K562 (cell line): ENCODE measurements around the gene C18orf32. TPM values are rescaled to one million over a fixed set of nuclear protein-coding genes. Genes with fewer than 3 reads are reported as not detected.

Experiments used
- ATF7 ChIP-seq: fragments of 450-650 bp; IDR thresholded peaks from 2 replicates; pipeline ENCODE4 v1.7.1; 2014; ENCODE audit warnings: mild to moderate bottlenecking, moderate library complexity
- CBFB ChIP-seq: sonication (generic); formaldehyde crosslinking; IDR thresholded peaks from 2 replicates; pipeline ENCODE4 v1.4.0; 2020; ENCODE audit warnings: mild to moderate bottlenecking, missing genetic modification reagents
- CEBPB ChIP-seq: fragments of 450-650 bp; IDR thresholded peaks from 2 replicates; pipeline ENCODE4 v1.6.1; 2016; ENCODE audit warnings: missing genetic modification characterization, missing compliant biosample characterization
- CXXC5 ChIP-seq: fragments of 250-450 bp; sonication (Bioruptor Pico); IDR thresholded peaks from 2 replicates; pipeline ENCODE4 v1.8.0; 2022; ENCODE audit warnings: inconsistent platforms, mild to moderate bottlenecking, moderate library complexity
- ETV5 ChIP-seq: sonication (generic); formaldehyde crosslinking; IDR thresholded peaks from 2 replicates; pipeline ENCODE4 v1.4.0; 2020; ENCODE audit warnings: low read depth, mild to moderate bottlenecking, missing genetic modification reagents
- FOXJ2 ChIP-seq: fragments of 200-800 bp; sonication (Bioruptor generic); IDR thresholded peaks from 2 replicates; pipeline ENCODE4 v1.6.1; 2016; ENCODE audit warnings: missing genetic modification characterization, missing compliant biosample characterization
- ILF3 ChIP-seq: fragments of 450-650 bp; IDR thresholded peaks from 2 replicates; pipeline ENCODE4 v1.6.1; 2018; ENCODE audit warnings: antibody characterized with exemption, mild to moderate bottlenecking, moderate library complexity, borderline replicate concordance
- JUND ChIP-seq, 2 experiments: IDR thresholded peaks; 2 replicates in 1 of 2; 3 replicates in 1 of 2; pipeline ENCODE4 v1.6.1; 2011; ENCODE audit warnings: borderline replicate concordance in 2 of 2, low read depth in 2 of 2, low read length in 2 of 2, improper control_type of control experiment in 1 of 2, missing biosample characterization in 1 of 2, missing genetic modification characterization in 1 of 2, missing genetic modification reagents in 1 of 2
- KAT7 ChIP-seq: sonication (generic); formaldehyde crosslinking; IDR thresholded peaks from 2 replicates; pipeline ENCODE4 v1.8.0; 2022; ENCODE audit warnings: missing genetic modification reagents, mild to moderate bottlenecking, borderline replicate concordance
- LCOR ChIP-seq: sonication (generic); formaldehyde crosslinking; IDR thresholded peaks from 2 replicates; pipeline ENCODE4 v1.8.0; 2022; ENCODE audit warnings: mild to moderate bottlenecking, missing genetic modification reagents
- NCOR1 ChIP-seq: fragments of 450-650 bp; IDR thresholded peaks from 2 replicates; pipeline ENCODE4 v1.6.1; 2016; ENCODE audit warnings: mild to moderate bottlenecking, moderate library complexity
- POLR2AphosphoS2 ChIP-seq: IDR thresholded peaks from 2 replicates; pipeline ENCODE4 v1.6.1; 2012; ENCODE audit warnings: low read length, improper control_type of control experiment
- PTBP1 ChIP-seq: fragments of 200-400 bp; formaldehyde crosslinking; IDR thresholded peaks from 2 replicates; pipeline ENCODE4 v1.6.1; 2017; ENCODE audit warnings: low read depth, low read length
- SRF ChIP-seq, 2 experiments: fragments of 250-450, 450-650 bp in 1 of 2; sonication (Bioruptor Pico) in 1 of 2; sonication (generic) in 1 of 2; formaldehyde crosslinking; IDR thresholded peaks; 2 replicates each; pipeline versions ENCODE4 v1.5.0 to v1.5.1; 2020 to 2022; ENCODE audit warnings: mild to moderate bottlenecking in 1 of 2, missing genetic modification reagents in 1 of 2
- SUPT5H ChIP-seq: fragments of 450-650 bp; IDR thresholded peaks from 2 replicates; pipeline ENCODE4 v1.6.1; 2016
- TAF9B ChIP-seq: fragments of 450-650 bp; IDR thresholded peaks from 2 replicates; pipeline ENCODE4 v1.6.1; 2018; ENCODE audit warnings: mild to moderate bottlenecking; ENCODE audit not compliant: partially characterized antibody
- TCFL5 ChIP-seq: fragments of 250-450 bp; sonication (Bioruptor Pico); conservative IDR thresholded peaks from 2 replicates; pipeline ENCODE4 v1.6.1; 2021; ENCODE audit warnings: mild to moderate bottlenecking, moderate library complexity, matching md5 sums
- YBX1 ChIP-seq: fragments of 450-650 bp; IDR thresholded peaks from 2 replicates; pipeline ENCODE4 v1.7.1; 2016; ENCODE audit warnings: mild to moderate bottlenecking
- ZNF184 ChIP-seq: sonication (generic); formaldehyde crosslinking; IDR thresholded peaks from 2 replicates; pipeline ENCODE4 v1.5.0; 2020; ENCODE audit warnings: missing genetic modification reagents
- ZNF780A ChIP-seq: fragments of 250-450 bp; sonication (Bioruptor Pico); IDR thresholded peaks from 2 replicates; pipeline ENCODE4 v1.5.0; 2021; ENCODE audit warnings: mild to moderate bottlenecking
- ZSCAN29 ChIP-seq: fragments of 450-650 bp; IDR thresholded peaks from 2 replicates; pipeline ENCODE4 v1.6.1; 2017
- polyA plus RNA-seq, 8 experiments: library from polyadenylated mRNA; depleted of rRNA in 4 of 8; stranded (reverse) in 5 of 8; unstranded in 3 of 8; fragments of >200 nt; fragmentation: Nextera tagmentation in 2 of 8; fragmentation: Illumina TruSeq in 1 of 8; extraction: Ambion mirVana in 2 of 8; extraction: Trizol in 1 of 8; gene quantifications; 2 replicates each; pipeline versions ENCODE4 v1.2.1 to v1.2.3, GENCODE V29; 2011 to 2014; ENCODE audit warnings: inconsistent platforms in 1 of 8, missing spikeins in 1 of 8
- total RNA-seq, 7 experiments: library from RNA; depleted of rRNA in 6 of 7; stranded (reverse); fragments of >200 nt in 6 of 7; fragmentation: Illumina TruSeq in 2 of 7; extraction: Trizol in 2 of 7; gene quantifications; 2 replicates each; pipeline versions ENCODE4 v1.2.1 to v1.2.3, GENCODE V29; 2011 to 2021; ENCODE audit warnings: low replicate concordance in 1 of 7
- TF ChIP-seq, protein P1 (sequence below): sonication (generic); formaldehyde crosslinking; IDR thresholded peaks from 2 replicates; pipeline ENCODE4 v1.9.0; 2022; ENCODE audit warnings: mild to moderate bottlenecking, missing genetic modification reagents
- TF ChIP-seq, protein P2 (sequence below), 2 experiments: IDR thresholded peaks in 1 of 2; conservative IDR thresholded peaks in 1 of 2; 2 replicates each; pipeline ENCODE4 v1.6.1; 2016; ENCODE audit warnings: low read depth in 2 of 2, mild to moderate bottlenecking in 1 of 2, missing compliant biosample characterization in 1 of 2, missing genetic modification characterization in 1 of 2, moderate library complexity in 1 of 2

C18orf32 gene
- total and polyA plus RNA-seq, 9 of the 15 experiments (the other 6 are each of a cell fraction or from before 2014, with no cell fraction given): 8.5 to 35.0 (median 20.4) TPM

DNA sequence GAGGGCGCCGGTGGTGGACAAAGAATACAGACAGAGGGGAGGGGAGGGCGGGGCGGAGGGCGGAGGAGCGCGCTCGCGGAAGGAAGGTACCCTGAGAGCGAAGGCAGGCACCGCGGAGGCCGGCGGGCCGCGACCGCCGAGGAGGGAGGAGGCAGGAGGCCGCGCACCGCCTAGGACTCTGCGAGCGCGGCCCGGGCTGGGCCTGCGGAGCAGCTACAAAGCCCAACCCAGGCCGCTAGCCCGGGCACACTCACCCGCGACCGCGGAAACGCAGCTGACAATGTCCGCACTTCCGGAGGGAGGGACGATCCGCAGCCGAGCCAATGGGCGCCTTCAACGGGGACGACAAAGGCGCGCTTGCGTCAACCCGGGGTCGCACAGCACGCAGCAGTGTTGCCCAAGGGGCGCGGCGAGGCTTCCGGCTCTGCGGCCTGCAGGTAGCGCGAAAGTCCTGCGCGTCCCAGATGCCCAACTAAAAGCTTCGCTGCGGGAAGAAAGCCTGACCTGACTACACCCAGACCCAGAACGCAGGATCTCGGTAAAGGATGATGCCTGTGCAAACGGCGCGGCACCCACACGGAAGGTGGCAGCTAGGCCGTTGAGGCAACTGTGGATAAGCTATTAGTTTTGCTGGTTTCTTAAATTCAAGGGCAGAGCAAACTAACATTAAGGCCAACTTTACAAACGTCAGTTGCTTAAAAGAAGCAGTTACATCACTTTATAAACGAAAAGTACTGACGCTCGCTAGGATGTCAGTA, at the start of gene C18orf32 (continued):
- TF ChIP-seq, protein P1, sequence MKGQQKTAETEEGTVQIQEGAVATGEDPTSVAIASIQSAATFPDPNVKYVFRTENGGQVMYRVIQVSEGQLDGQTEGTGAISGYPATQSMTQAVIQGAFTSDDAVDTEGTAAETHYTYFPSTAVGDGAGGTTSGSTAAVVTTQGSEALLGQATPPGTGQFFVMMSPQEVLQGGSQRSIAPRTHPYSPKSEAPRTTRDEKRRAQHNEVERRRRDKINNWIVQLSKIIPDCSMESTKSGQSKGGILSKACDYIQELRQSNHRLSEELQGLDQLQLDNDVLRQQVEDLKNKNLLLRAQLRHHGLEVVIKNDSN (CRISPR knock-in tag): no peak
- TF ChIP-seq, protein P2, sequence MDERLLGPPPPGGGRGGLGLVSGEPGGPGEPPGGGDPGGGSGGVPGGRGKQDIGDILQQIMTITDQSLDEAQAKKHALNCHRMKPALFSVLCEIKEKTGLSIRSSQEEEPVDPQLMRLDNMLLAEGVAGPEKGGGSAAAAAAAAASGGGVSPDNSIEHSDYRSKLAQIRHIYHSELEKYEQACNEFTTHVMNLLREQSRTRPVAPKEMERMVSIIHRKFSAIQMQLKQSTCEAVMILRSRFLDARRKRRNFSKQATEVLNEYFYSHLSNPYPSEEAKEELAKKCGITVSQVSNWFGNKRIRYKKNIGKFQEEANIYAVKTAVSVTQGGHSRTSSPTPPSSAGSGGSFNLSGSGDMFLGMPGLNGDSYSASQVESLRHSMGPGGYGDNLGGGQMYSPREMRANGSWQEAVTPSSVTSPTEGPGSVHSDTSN (CRISPR knock-in tag; IDR thresholded peaks at IDR 0.05; ENCODE audit: low read depth): no peak
- TF ChIP-seq, protein P2 (tag; conservative IDR thresholded peaks at IDR 0.05; ENCODE audit: low read depth): no peak
- no peak for TF ChIP-seq FOXJ2 (tag)
- TF ChIP-seq CXXC5 (CRISPR knock-in tag): peak; percentile 96
- TF ChIP-seq ZNF184 (CRISPR knock-in tag): no peak
- peak; percentile 81 for TF ChIP-seq CEBPB (tag)
- TF ChIP-seq ILF3: peak; percentile 85; the same call in 1 of the 2 replicates
- TF ChIP-seq NCOR1: no peak
- TF ChIP-seq TCFL5 (CRISPR knock-in tag): no peak
- TF ChIP-seq TAF9B: no peak
- peak; percentile 44; the same call in 1 of the 2 replicates for TF ChIP-seq JUND (IDR thresholded peaks at IDR 0.05; ENCODE audit: borderline replicate concordance, low read depth, low read length)
- no peak; the same call in 2 of the 3 replicates for TF ChIP-seq JUND (tag; IDR thresholded peaks at IDR 0.05; ENCODE audit: borderline replicate concordance, low read depth, low read length)
- TF ChIP-seq ZNF780A (CRISPR knock-in tag): no peak
- no peak for TF ChIP-seq ZSCAN29
- peak; percentile 77 for TF ChIP-seq SUPT5H
- peak; percentile 86 for TF ChIP-seq ETV5 (CRISPR knock-in tag)
- 0 out of 2 replicates have a peak, but pooled peaks have one; percentile 35 for TF ChIP-seq CBFB
- peak; percentile 99 for TF ChIP-seq POLR2AphosphoS2
- TF ChIP-seq PTBP1: no peak
- no peak for TF ChIP-seq KAT7 (CRISPR knock-in tag)
- TF ChIP-seq ATF7: peak; percentile 73
- TF ChIP-seq YBX1: no peak
- TF ChIP-seq LCOR (CRISPR knock-in tag): no peak; the same call in 1 of the 2 replicates
- peak in 1 of 2 experiments; percentile 47; a peak in 2 of 4 replicates for TF ChIP-seq SRF (CRISPR knock-in tag; IDR thresholded peaks at IDR 0.05)
